Skeletal muscle satellite cell (primary cell): ENCODE results near the gene EMP2.

ENCODE experiments used
- H3K27me3 ChIP-seq: 2 replicates; pipeline ENCODE4 v1.7.0; 2013; ENCODE audit warnings: low read length; ENCODE audit not compliant: control insufficient read depth, insufficient read depth
- H3K36me3 ChIP-seq: 2 replicates; pipeline ENCODE4 v1.7.0; 2013; ENCODE audit warnings: mild to moderate bottlenecking, control low read depth, low read length; ENCODE audit not compliant: insufficient read depth
- H3K4me1 ChIP-seq: 2 replicates; pipeline ENCODE4 v1.7.0; 2013; ENCODE audit warnings: low read length; ENCODE audit not compliant: control insufficient read depth, insufficient read depth
- H3K4me2 ChIP-seq: 2 replicates; pipeline ENCODE4 v1.7.0; 2013; ENCODE audit warnings: mild to moderate bottlenecking, low read length
- H3K4me3 ChIP-seq: 2 replicates; pipeline ENCODE4 v1.7.0; 2013; ENCODE audit warnings: low read length
- H3K9ac ChIP-seq: 2 replicates; pipeline ENCODE4 v1.7.0; 2013; ENCODE audit warnings: mild to moderate bottlenecking, low read depth, low read length, moderate library complexity
- H3K9me3 ChIP-seq: replicated peaks from 2 replicates; pipeline ENCODE4 v1.7.0; 2013; ENCODE audit warnings: mild to moderate bottlenecking, control low read depth, low read length

The EMP2 gene

GRCh38 chr16:10617662-10618420 is 37.4 kb upstream of the EMP2 start:
- no peak overlapping the region for H3K9ac ChIP-seq
- H3K4me1 ChIP-seq: peaks cover 17% of the 10 kb centered on the region
- H3K9me3 ChIP-seq: no peaks in the 10 kb centered on the region
- no peak overlapping the region for H3K4me3 ChIP-seq
- H3K27me3 ChIP-seq: peaks cover 16% of the 10 kb centered on the region
- H3K36me3 ChIP-seq: no peaks in the 10 kb centered on the region
- H3K4me2 ChIP-seq: no peak overlapping the region

DNA sequence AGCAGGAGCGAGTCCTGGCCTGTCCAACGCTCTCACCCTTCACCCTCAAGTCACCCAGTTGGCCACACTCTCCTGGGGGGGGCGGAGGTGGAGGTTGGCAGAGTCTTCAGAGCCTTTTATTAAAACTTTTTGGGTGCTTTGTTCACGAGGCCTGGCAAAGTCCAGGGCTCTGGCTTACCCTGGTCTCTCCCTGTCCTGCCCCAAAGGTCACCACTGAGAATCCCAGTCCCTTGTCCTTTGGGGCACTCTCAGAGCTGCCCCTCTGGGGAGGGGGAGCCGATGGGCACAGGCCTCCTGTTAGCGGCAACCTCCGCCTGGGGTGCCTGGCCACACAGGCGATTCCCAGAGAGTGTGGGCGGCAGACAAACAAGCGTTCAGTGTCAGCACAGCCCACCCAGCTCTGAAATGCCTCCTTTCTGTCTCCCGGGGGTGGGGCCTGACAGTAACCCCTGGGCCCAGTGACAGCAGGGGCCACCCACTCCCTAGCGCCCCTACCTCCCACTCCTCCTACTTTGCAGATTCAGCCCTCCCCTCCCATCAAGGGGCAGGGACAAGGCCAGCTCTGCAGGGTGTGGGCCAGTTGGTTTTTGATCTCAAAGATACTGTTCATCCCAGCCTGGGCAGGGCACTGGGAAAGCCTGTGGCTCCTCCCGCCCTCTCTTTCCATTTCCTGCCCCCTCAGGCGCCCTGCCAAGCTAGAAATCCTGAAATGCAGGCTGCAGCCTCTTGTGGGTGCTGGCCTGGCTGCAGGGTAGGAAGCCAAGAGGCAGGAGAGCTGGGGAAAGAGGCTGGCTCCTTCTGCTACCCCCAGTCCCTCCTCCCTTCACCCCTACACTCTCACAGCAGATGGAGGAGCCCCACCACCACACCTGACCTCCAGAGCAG is 36.6 kb upstream of the EMP2 start:
- Histone ChIP-seq H3K36me3 (no peaks in the 10 kb centered on the region), H3K9me3 (no peaks in the 10 kb centered on the region), H3K4me3 (no peak overlapping the region), H3K4me2 (peak overlapping the region; percentile 47), H3K9ac (peak overlapping the region; percentile 11), H3K4me1 (peaks cover 17% of the 10 kb centered on the region), H3K27me3 (peaks cover 16% of the 10 kb centered on the region)

- Histone ChIP-seq H3K4me2 (no peak overlapping the region), H3K4me3 (no peak overlapping the region), H3K27me3 (peaks cover 16% of the 10 kb centered on the region), H3K36me3 (no peaks in the 10 kb centered on the region), H3K9me3 (no peaks in the 10 kb centered on the region), H3K4me1 (peaks cover 17% of the 10 kb centered on the region), H3K9ac (no peak overlapping the region)
Measured at GRCh38 chr16:10616419-10616755, 36.0 kb upstream of the EMP2 start.

GRCh38 chr16:10614685-10615084 is 34.3 kb upstream of the EMP2 start:
- peaks cover 16% of the 10 kb centered on the region for H3K27me3 ChIP-seq
- no peak overlapping the region for H3K4me3 ChIP-seq
- peaks cover 17% of the 10 kb centered on the region for H3K4me1 ChIP-seq
- H3K36me3 ChIP-seq: no peaks in the 10 kb centered on the region
- no peak overlapping the region for H3K9ac ChIP-seq
- H3K4me2 ChIP-seq: no peak overlapping the region
- no peaks in the 10 kb centered on the region for H3K9me3 ChIP-seq

DNA sequence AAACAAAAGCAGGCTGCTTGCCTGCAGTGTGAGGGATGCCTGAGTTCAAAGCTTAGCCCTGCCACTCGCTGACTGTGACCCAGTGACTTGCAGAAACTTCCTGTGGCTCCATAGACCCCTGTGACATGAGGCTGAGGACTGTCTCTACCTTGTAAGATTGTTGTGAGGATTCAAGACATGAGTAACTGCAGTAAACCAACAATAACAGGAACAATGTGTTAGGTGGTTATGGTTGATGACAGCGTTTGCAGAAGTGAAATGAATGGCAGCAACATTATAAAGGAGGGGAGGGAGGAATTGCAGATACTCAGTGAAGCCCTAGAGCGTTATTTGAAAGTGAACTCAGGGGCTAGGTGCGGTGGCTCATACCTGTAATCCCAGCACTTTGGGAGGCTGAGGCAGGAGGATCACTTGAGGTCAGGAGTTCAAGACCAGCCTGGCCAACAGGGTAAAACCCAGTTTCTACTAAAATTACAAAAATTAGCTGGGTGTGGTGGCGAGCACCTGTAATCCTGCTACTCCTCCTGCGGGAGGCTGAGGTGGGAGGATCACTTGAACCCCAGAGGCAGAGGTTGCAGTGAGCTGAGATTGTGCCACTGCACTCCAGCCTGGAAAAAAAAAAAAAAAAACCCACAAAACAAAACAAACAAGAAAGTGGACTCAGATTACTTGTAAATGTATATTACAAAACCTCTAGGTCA is 33.5 kb upstream of the EMP2 start:
- no peak overlapping the region for H3K9ac ChIP-seq
- H3K4me1 ChIP-seq: peaks cover 25% of the 10 kb centered on the region
- peaks cover 13% of the 10 kb centered on the region for H3K27me3 ChIP-seq

GRCh38 chr16:10612649-10613179 is 32.3 kb upstream of the EMP2 start:
- H3K9ac ChIP-seq: no peak overlapping the region
- no peak overlapping the region for H3K4me2 ChIP-seq
- H3K9me3 ChIP-seq: no peaks in the 10 kb centered on the region
- H3K27me3 ChIP-seq: peaks cover 5% of the 10 kb centered on the region
- H3K4me3 ChIP-seq: no peak overlapping the region
- H3K4me1 ChIP-seq: peaks cover 24% of the 10 kb centered on the region
- no peaks in the 10 kb centered on the region for H3K36me3 ChIP-seq

More for the DNA sequence above, 33.5 kb upstream of the EMP2 start:
- Histone ChIP-seq H3K4me3 (no peak overlapping the region), H3K36me3 (no peaks in the 10 kb centered on the region), H3K9me3 (no peaks in the 10 kb centered on the region), H3K4me2 (no peak overlapping the region)

GRCh38 chr16:10611825-10612342 is 31.5 kb upstream of the EMP2 start:
- H3K4me2 ChIP-seq: no peak overlapping the region
- H3K4me1 ChIP-seq: peaks cover 15% of the 10 kb centered on the region
- H3K9me3 ChIP-seq: no peaks in the 10 kb centered on the region
- no peaks in the 10 kb centered on the region for H3K36me3 ChIP-seq
- H3K27me3 ChIP-seq: peaks cover 5% of the 10 kb centered on the region
- no peak overlapping the region for H3K4me3 ChIP-seq
- H3K9ac ChIP-seq: no peak overlapping the region

DNA sequence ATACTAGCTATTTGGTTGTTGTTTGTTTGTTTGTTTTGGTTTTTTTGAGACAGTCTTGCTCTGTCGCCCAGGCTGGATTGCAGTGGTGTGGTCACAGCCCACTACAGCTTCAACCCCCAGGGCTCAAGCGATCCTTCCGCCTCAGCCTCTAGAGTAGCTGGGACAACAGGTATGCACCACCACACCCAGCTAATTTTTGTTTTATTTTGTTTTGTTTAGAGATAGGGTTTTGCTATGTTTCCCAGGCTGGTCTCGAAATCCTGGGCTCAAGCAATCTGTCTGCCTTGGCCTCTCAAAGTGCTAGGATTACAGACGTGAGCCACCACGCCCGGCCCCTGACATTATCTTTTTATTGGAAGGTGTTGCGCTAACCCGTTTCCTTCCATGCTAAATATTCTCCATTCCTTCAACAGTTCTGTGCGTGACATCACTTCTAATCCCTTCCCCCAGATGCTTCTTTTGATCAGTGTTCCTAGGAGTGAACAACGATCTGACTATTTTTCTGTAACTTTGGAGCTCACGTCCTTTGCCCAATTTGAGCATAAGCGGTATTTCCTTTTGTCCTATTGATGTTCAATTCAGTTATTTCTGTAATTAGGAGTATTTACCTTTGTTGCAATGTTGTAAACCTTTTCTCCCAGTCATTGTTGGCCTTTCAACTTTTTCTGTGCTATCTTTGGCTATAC is 30.2 kb upstream of the EMP2 start:
- H3K9ac ChIP-seq: no peak overlapping the region
- no peaks in the 10 kb centered on the region for H3K9me3 ChIP-seq
- H3K4me2 ChIP-seq: no peak overlapping the region
- no peak overlapping the region for H3K4me3 ChIP-seq
- no peaks in the 10 kb centered on the region for H3K36me3 ChIP-seq
- peaks cover 10% of the 10 kb centered on the region for H3K27me3 ChIP-seq
- H3K4me1 ChIP-seq: peaks cover 11% of the 10 kb centered on the region

- H3K9me3 ChIP-seq: no peaks in the 10 kb centered on the region
- no peak overlapping the region for H3K4me3 ChIP-seq
- H3K36me3 ChIP-seq: no peaks in the 10 kb centered on the region
- H3K9ac ChIP-seq: no peak overlapping the region
- H3K4me1 ChIP-seq: peaks cover 11% of the 10 kb centered on the region
- peaks cover 8% of the 10 kb centered on the region for H3K27me3 ChIP-seq
- peak overlapping the region; percentile 26 for H3K4me2 ChIP-seq
Measured at GRCh38 chr16:10609402-10609774, 29.0 kb upstream of the EMP2 start.

DNA sequence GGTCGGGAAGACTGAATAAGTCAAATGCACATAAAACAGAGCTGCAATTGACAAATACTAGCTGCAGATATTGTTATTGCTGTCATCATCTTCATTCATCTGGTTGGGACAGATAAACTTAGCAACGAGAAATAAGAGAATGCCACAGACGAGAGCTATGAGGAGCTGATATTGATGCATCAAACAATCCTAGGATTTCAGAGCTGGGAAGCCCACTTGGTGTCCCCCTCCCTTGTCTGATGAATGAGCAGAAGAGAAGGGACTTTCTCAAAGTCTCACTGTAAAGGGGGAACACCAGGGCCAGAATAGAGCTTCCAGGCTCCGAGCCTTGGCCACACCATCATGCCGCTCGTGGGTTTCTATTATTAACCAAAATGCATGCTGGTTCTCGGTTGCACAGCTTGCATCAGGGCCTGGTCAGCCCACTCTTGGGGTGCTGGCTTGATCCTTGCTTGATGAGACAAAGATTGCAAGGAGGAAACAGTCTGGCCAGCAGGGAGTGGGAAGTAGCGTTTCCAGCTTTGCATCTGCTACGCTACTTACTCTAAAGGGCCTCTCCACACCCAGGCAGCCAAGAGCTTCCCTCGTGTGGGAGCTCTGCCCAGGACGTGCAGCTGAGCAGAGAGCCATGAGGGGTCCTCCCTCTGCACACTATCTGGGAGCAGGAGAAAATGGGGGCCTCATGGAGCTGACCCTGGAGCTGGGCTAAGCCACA is 28.4 kb upstream of the EMP2 start:
- H3K4me2 ChIP-seq: peak overlapping the region; percentile 26
- no peaks in the 10 kb centered on the region for H3K9me3 ChIP-seq
- H3K27me3 ChIP-seq: peaks cover 8% of the 10 kb centered on the region
- peaks cover 11% of the 10 kb centered on the region for H3K4me1 ChIP-seq
- H3K36me3 ChIP-seq: no peaks in the 10 kb centered on the region
- no peak overlapping the region for H3K9ac ChIP-seq
- H3K4me3 ChIP-seq: no peak overlapping the region
